Sigmoid colon (tissue), 7 donors: ENCODE results near the gene SOS1. TPM values are rescaled to one million over a fixed set of nuclear protein-coding genes. Genes with fewer than 3 reads are reported as not detected.
"Not testable (repeated sequence)": the region's sequence is repeated elsewhere in the genome, so short reads cannot be mapped to it uniquely, and the experiment has no call there.

ENCODE experiments used
- DNase-seq: peaks from one replicate; pipeline ENCODE4 v3.0.0-alpha.2; 2019
- H3K27ac ChIP-seq, 4 donors: fragments of 200-600 bp; sonication (generic); one replicate each; pipeline ENCODE4 v1.5.1; 2016 to 2019; ENCODE audit warnings: mild to moderate bottlenecking in 1 of 4
- H3K27me3 ChIP-seq, 3 donors: fragments of 200-600 bp; sonication (generic); one replicate each; pipeline ENCODE4 v1.5.1; 2019; ENCODE audit warnings: mild to moderate bottlenecking in 1 of 3
- H3K36me3 ChIP-seq, 4 donors: fragments of 200-600 bp; sonication (generic); one replicate each; pipeline ENCODE4 v1.5.1; 2016 to 2019
- H3K4me1 ChIP-seq, 4 donors: fragments of 200-600 bp; sonication (generic); one replicate each; pipeline ENCODE4 v1.5.1; 2017 to 2019
- H3K4me3 ChIP-seq, 4 donors: fragments of 200-600 bp; sonication (generic); one replicate each; pipeline ENCODE4 v1.5.1; 2017 to 2019; ENCODE audit warnings: mild to moderate bottlenecking in 2 of 4, moderate library complexity in 1 of 4
- H3K9me3 ChIP-seq, 4 donors: fragments of 200-600 bp in 3 of 4; sonication (generic) in 3 of 4; one replicate each; pipeline versions ENCODE4 v1.5.1 to v1.6.1; 2013 to 2019
- EP300 ChIP-seq, 4 donors: sonication (generic); formaldehyde crosslinking; IDR thresholded peaks; one replicate each; pipeline ENCODE4 v1.6.1; 2017; ENCODE audit warnings: antibody characterized with exemption in 4 of 4
- POLR2A ChIP-seq, 2 donors: fragments of 450-650 bp; IDR thresholded peaks; one replicate each; pipeline ENCODE4 v1.6.1; 2016; ENCODE audit warnings: antibody characterized with exemption in 2 of 2, mild to moderate bottlenecking in 2 of 2, moderate library complexity in 2 of 2
- POLR2AphosphoS5 ChIP-seq, 4 donors: sonication (generic); formaldehyde crosslinking; IDR thresholded peaks; one replicate each; pipeline ENCODE4 v1.6.1; 2017; ENCODE audit warnings: antibody characterized with exemption in 4 of 4
- WGBS, 2 donors: extraction: QIAGEN DNeasy Blood & Tissue Kit; methylation state at CpG; one replicate each; pipeline ENCODE4 v1.1.7; 2013; 5-methylcytosine and 5-hydroxymethylcytosine counted together
- intact Hi-C: fragments of 100-400 bp; cut with DNase I; formaldehyde crosslinking; loops from one replicate; pipeline ENCODE4 v1.15.1; 2023
- polyA plus RNA-seq, 3 donors: library from polyadenylated mRNA; stranded (reverse); fragments of 200-250 nt; gene quantifications; one replicate each; pipeline ENCODE4 v1.2.3, GENCODE V29; 2013
- total RNA-seq, 4 donors: library from RNA; depleted of rRNA; stranded (reverse); fragments of >200 nt; gene quantifications; one replicate each; pipeline ENCODE4 v1.1.0, GENCODE V29; 2016
- TF ChIP-seq, protein P1 (sequence below), 4 experiments: fragments of 450-650 bp in 3 of 4; fragments of 200-600 bp in 1 of 4; IDR thresholded peaks; one replicate each; pipeline ENCODE4 v1.5.1; 2016 to 2019; ENCODE audit warnings: antibody characterized with exemption in 4 of 4, mild to moderate bottlenecking in 3 of 4, moderate library complexity in 2 of 4
- donor health status: healthy with polysubstance abuse.
- donor health status: Bipolar disorder and iron deficiency.
- donor health status: healthy.

The SOS1 gene
- total and polyA plus RNA-seq, 7 donors = 5.4 to 72.0 (median 30.8) TPM

DNA sequence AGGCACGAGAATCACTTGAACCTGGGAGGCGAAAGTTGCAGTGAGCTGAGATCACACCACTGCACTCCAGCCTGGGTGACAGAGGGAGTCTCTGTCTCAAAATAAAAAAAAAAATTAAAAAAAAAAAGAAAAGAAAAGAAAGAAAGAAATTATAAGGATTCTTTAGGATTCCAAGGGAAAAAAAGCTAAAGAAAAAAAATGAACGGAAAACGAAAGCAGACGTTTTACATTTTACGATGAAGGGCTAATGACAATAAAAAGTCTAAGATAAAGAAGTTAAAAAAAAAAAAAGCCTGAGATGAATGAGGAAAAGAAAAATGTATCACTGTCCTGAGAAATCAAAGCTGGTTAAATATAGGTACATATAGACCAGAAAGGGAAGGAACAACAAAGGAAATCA lies 58.5 kb downstream of the SOS1 start:
- peaks cover 0 to 18% (median 0%) of the 10 kb centered on the region in 4 donors for H3K36me3 ChIP-seq
- TF ChIP-seq POLR2AphosphoS5 (IDR thresholded peaks at IDR 0.05) (no peak), POLR2A (IDR thresholded peaks at IDR 0.05) (no peak), EP300 (IDR thresholded peaks at IDR 0.05) (no peak)
- TF ChIP-seq, protein P1, sequence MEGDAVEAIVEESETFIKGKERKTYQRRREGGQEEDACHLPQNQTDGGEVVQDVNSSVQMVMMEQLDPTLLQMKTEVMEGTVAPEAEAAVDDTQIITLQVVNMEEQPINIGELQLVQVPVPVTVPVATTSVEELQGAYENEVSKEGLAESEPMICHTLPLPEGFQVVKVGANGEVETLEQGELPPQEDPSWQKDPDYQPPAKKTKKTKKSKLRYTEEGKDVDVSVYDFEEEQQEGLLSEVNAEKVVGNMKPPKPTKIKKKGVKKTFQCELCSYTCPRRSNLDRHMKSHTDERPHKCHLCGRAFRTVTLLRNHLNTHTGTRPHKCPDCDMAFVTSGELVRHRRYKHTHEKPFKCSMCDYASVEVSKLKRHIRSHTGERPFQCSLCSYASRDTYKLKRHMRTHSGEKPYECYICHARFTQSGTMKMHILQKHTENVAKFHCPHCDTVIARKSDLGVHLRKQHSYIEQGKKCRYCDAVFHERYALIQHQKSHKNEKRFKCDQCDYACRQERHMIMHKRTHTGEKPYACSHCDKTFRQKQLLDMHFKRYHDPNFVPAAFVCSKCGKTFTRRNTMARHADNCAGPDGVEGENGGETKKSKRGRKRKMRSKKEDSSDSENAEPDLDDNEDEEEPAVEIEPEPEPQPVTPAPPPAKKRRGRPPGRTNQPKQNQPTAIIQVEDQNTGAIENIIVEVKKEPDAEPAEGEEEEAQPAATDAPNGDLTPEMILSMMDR (IDR thresholded peaks at IDR 0.05) = no peak
- no peaks in the 10 kb centered on the region for H3K27me3 ChIP-seq
- intact Hi-C loops = loop anchor here (5.0 kb wide), 1 partner anchor 60 kb away; the partner anchor contains the start of gene SOS1
- H3K4me3 ChIP-seq = no peak overlapping the region
- WGBS, 2 donors = 38 to 79% methylated on average over 6 of the region's 6 CpGs
- H3K27ac ChIP-seq = no peak overlapping the region
- H3K9me3 ChIP-seq = no peaks in the 10 kb centered on the region
- DNase-seq = no peak
- H3K4me1 ChIP-seq = peaks cover 0 to 12% (median 0%) of the 10 kb centered on the region in 4 donors

DNA sequence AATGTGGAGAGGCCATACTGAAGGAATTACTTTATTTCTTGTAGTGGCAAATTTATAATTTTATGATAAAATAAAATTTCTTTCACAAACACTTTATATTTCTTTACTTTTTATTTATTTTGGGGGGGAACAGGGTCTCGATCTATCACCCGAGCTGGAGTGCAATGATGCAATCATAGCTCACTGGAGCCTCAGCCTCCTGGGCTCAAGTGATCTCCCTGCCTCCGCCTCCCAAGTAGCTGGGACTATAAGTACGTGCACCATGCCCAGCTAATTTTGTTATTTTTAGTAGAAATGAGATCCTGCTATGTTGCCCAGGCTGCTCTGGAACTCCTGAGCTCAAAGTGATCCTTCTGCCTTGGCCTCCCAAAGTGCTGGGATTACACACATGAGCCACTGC lies 59.6 kb downstream of the SOS1 start:
- Histone ChIP-seq H3K27me3 (no peaks in the 10 kb centered on the region), H3K27ac (no peak overlapping the region), H3K4me3 (no peak overlapping the region), H3K9me3 (no peaks in the 10 kb centered on the region), H3K4me1 (peaks cover 0 to 12% (median 0%) of the 10 kb centered on the region in 4 donors), H3K36me3 (peaks cover 0 to 10% (median 0%) of the 10 kb centered on the region in 4 donors)
- intact Hi-C loops = loop anchor here (5.0 kb wide), 1 partner anchor 61 kb away; the partner anchor contains the start of gene SOS1
- TF ChIP-seq, protein P1 (IDR thresholded peaks at IDR 0.05) = no peak
- no peak for TF ChIP-seq POLR2A (IDR thresholded peaks at IDR 0.05)
- DNase-seq = no peak
- 87% methylated on average over 4 of the region's 4 CpGs for WGBS, 2 donors

DNA sequence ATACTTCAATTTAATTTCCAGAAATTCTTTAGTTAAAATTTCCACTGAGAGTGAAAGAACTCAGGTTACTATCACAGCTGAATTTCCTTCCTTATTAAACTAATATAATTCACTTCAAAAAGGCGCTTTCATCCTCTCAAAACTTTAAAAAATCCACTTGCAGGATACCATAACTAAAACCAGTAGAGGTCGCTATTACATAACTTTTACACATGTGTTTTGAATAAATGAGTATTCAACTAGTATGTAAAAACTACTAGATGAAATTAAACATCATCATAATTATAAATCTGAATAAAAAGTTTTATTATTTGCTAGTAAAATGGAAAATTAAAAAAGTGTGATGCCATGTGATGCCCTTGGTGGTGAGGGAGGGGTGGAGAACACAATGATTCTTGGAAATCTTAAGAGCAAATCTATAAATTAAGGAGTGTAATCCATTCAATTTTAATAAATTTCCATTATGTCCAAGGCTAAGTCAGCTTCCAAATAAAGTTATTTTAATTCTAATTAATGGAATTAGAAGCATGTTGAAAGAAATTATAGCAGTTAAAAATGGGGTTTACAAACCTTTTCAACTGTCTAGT lies 61.4 kb downstream of the SOS1 start:
- no peak for TF ChIP-seq EP300 (IDR thresholded peaks at IDR 0.05)
- TF ChIP-seq POLR2A (IDR thresholded peaks at IDR 0.05) = no peak
- TF ChIP-seq POLR2AphosphoS5 (IDR thresholded peaks at IDR 0.05) = no peak
- TF ChIP-seq, protein P1 (IDR thresholded peaks at IDR 0.05) = peak in 3 of 4 experiments; percentile 28 to 68 (median 55)
- 18 to 23% methylated on average over 2 of the region's 2 CpGs for WGBS, 2 donors
- Histone ChIP-seq H3K9me3 (no peaks in the 10 kb centered on the region), H3K4me3 (no peak overlapping the region), H3K4me1 (peaks cover 0 to 12% (median 0%) of the 10 kb centered on the region in 4 donors), H3K27ac (no peak overlapping the region), H3K27me3 (no peaks in the 10 kb centered on the region), H3K36me3 (peaks cover 0 to 18% (median 0%) of the 10 kb centered on the region in 4 donors)
- DNase-seq = no peak
- intact Hi-C loops = loop anchor here (1.0 kb wide), 1 partner anchor 169 kb away; no protein-coding TSS in a partner anchor

DNA sequence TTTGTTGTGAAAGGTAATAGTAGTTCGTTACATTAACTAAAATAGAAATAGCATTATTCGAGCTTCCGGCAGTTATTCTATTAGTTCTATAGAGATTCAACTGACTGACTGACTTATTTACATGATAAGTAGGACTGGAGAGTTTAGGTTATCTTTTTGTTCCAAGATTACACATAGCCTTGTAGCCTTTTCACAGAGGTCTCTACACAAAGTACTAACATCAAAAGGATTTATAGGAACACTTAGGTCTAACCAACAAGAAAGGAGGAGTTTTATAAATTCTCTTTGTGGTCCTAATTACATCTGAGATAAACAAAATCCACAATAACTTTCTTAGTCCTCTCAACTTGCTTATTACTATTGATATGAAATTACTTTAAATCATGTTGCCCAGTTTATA lies 62.8 kb downstream of the SOS1 start:
- Histone ChIP-seq H3K4me1 (peaks cover 0 to 12% (median 0%) of the 10 kb centered on the region in 4 donors), H3K36me3 (peaks cover 0 to 32% (median 3%) of the 10 kb centered on the region in 4 donors), H3K27me3 (no peaks in the 10 kb centered on the region), H3K9me3 (no peaks in the 10 kb centered on the region), H3K27ac (no peak overlapping the region), H3K4me3 (no peak overlapping the region)
- 96 to 99% methylated on average over 3 of the region's 3 CpGs for WGBS, 2 donors
- no peak for DNase-seq
- intact Hi-C loops = no loop called here
- TF ChIP-seq EP300 (IDR thresholded peaks at IDR 0.05) = no peak
- no peak for TF ChIP-seq POLR2A (IDR thresholded peaks at IDR 0.05)
- TF ChIP-seq POLR2AphosphoS5 (IDR thresholded peaks at IDR 0.05) = no peak
- TF ChIP-seq, protein P1 (IDR thresholded peaks at IDR 0.05) = no peak

DNA sequence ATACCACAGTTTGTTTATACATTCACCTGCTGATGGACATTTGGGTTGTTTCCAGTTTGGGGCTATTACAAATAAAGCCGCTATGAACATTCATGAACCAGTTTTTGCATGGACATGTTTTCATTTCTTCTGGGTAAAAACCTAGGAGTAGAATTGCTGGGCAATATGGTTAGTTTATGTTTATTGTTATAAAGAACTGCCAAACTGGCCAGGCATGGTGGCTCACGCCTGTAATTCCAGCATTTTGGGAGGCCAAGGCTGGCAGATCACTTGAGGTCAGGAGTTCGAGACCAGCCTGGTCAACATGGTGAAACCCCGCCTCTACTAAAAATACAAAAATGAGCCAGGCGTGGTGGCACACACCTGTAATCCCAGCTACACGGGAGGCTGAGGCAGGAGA lies 68.2 kb downstream of the SOS1 start:
- H3K4me3 ChIP-seq, H3K27me3 ChIP-seq, H3K4me1 ChIP-seq, intact Hi-C loops, H3K27ac ChIP-seq, DNase-seq, H3K9me3 ChIP-seq: not testable (repeated sequence)
- WGBS, 2 donors = 96 to 97% methylated on average over 6 of the region's 6 CpGs
- H3K36me3 ChIP-seq = peaks cover 0 to 62% (median 9%) of the 10 kb centered on the region in 4 donors
